ENCODE measurements around the gene FRMD3.

Gene FRMD3

DNA sequence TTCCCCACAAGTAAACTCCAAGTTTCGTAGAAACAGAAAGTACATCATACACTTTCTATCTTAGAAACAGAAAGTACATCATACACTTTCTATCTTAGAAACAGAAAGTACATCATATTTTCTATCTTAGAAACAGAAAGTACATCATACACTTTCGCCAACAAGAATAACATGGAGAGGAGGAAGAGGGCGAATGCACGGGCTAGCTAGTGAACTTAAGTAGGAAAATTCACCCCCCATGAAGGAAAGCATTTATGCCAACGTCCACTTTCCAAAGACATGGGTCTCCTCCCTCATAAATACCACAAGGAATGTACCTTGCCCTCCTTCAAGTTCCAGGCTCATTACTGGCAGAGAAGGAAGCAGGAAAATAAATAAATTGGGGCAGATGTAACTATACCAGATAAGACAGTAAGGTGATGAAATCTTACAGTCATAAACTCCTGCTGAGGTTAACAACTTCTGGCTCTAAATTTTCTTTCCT, 64.7 kb downstream of the FRMD3 start:
- no peak for DNase-seq (ENCODE audit: low read depth)

DNA sequence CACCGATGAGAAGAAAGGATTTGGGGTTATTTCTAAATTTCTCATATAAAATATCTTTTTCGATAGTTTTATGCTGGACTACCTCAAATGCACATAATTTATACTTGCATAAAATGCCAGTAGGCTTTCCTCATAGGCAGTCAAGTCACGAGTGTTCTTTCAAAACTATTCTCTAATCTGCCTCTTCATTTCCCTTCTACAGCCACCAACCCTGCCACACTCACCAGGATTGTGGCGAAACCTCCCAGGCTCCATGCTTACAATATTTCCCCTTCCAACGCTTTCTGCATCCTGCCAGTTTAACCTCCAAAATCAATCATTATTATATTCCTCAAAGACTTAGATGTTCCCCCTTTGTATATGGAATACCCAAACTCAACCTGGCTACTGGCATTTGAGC, 65.4 kb downstream of the FRMD3 start:
- no peak for DNase-seq (ENCODE audit: low read depth)

DNA sequence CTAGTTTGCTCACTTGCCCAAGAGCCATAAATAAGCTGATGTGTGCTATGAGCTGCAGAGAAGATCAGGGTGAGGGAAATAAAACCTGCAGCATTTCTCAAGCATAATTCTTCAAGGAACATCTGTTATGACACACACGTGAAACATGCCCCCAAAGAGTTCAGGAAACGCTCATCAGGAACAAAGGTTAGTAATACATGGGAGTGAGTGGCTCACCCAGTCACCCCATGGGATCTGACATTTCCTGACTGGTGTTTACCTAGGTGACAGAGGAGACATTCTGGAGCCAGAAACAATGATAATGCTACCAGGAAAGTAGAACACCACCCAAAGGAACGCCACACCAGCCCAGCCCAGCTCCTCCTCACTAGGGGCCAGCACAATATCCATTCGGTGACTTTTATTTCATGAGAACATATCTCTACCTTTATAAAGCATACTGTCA, 66.0 kb downstream of the FRMD3 start:
- no peak for DNase-seq (ENCODE audit: low read depth)

DNA sequence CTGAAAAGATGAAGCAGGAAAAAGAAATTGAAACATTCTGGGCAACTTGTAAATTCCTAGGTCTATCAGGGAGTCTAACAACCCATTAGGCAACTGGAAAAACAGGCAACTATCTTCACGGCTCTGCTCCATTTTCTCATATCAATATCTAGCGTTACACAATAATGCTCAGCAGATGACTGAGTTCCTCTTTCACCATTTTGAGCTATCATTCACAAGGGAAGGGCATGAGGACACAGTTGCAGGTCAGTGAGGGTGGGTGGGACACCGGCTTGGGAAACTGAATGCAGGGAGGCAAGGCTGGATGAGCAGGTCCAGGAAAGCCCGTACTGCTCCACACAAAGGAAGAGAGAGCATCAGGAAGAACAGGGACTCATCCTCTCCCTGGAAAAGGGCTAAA, 67.0 kb downstream of the FRMD3 start:
- no peak for DNase-seq (ENCODE audit: low read depth)

DNA sequence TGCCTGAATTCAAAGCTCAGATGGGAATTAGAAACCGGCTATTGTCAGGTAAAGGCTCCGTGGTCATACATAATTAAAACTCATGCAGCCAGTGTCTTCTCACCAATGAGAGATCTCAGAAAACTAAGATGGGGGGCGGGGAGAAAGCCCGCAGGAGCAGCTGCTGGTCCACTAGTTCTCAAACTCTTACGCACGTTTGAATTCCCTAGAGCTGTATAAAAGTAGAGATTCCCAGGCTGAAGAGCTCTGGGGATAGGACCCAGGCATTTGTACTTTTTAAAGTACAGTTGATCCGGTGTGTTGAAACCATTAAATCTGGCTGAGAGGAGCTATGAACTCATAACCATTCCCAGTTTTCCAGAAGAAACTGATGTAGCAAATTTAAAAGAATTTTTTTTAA, 68.5 kb downstream of the FRMD3 start:
- DNase-seq (ENCODE audit: low read depth): no peak

DNA sequence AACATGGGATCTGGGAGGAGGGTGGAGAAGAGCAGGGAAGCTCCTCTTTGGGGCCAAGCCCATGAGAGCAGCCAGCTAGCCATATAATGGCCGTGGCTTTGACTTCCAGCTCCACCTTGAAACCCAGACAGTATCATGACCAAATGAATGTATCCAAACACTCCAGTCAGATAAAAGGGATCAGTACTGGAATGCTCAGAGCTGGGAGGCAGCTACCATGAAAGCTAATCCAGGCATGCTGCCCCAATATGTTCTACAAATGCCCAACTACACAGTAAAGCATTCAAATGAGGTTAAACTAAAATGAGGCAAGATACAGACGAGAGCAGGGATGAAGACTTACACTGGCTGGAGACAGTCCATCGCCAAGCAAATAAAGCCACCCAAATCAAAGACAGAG, 69.4 kb downstream of the FRMD3 start:
- no peak for DNase-seq (ENCODE audit: low read depth)

DNA sequence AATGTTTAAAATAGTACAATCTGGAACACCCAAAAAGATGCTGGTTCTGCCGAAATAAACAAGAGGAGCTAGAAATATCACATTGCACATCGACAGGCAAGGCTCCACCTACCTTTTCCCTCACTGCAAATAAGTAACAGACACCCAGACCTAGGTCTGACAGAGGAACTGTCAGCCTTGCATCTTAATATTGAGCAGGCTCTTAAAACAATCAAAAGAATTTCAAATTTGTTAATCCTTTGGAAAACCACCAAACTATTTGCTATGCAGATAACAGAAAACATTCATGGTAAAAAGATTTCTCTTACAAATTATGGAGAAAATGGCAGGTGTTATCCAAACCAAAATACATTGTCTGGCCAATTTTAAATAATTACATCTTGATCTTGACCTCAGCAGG, 71.3 kb downstream of the FRMD3 start:
- no peak for DNase-seq (ENCODE audit: low read depth)

DNA sequence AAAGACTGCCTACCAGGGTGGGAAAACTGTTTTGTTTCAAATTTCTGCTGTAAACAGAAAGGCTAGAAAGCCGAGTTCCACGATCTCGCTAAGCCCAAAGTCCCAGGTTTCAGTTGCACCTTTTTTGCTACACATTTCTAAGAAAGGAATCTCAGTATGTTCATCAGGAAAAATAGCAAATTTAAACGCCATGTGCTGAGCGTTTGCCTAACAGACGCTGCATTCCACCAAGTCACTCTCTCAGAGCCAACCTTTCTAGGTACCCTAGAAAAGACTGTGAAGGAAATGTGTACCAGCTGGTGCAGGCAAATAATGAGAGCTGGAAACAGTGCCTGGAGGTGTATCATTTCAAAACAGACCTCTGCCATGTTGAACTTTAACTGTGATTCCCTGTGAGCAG, 71.8 kb downstream of the FRMD3 start:
- DNase-seq (ENCODE audit: low read depth): no peak

DNA sequence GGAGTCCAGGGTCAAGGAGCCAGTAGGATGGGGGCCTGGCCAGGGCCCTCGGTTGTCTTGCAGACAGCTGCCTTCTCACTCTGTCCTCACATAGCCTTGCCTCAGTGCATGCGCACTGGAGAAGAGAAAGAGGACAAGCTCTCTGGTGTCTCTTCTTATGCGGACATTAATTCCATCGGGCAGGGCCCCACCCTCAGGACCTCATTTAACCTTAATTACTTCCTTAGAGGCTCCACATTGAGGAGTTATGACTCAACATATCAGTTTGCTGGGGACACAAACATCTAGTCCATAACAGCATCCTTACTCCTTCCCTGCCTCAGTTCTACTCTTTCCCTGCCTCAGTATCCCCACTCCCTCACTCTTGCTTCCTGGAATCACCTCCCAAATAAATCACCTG, 78.4 kb downstream of the FRMD3 start:
- no peak for DNase-seq (ENCODE audit: low read depth)

DNA sequence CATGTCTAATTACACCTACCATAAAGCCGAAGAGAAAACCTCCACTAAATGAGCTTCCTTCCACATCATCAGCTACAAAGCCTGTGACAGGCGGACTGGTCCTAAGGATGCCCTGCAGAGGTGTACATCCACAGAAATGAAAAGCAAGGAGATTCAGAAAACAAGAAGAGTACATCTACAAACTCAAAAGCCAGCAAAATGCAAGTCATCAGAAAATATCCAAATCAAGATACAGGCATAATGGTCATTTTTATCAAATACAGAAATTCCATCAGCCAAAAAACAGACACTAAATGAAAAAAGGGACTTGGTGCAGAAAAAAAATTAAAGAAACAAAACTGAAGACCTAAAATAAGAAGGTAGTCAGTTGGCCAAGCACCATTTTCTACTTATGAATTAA, 79.7 kb downstream of the FRMD3 start:
- no peak for DNase-seq (ENCODE audit: low read depth)

DNA sequence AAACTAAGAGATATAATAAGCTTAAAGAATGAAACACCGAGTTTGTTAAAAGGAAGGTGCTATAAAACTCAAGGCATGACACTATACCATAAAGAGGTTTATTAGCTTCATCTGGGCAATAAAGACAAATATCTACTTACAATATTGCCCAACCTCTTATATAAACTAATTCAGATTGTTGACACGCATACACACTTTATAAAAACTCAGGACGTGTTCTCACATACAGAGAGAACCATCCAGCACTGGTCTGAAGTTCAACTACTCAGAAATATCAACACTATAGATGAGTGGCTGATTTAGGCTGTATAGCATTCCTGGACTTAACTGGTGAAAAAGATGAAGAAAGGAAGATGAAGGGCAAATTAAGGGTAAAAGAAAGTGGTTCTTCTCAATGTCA, 81.2 kb downstream of the FRMD3 start:
- no peak for DNase-seq (ENCODE audit: low read depth)

DNA sequence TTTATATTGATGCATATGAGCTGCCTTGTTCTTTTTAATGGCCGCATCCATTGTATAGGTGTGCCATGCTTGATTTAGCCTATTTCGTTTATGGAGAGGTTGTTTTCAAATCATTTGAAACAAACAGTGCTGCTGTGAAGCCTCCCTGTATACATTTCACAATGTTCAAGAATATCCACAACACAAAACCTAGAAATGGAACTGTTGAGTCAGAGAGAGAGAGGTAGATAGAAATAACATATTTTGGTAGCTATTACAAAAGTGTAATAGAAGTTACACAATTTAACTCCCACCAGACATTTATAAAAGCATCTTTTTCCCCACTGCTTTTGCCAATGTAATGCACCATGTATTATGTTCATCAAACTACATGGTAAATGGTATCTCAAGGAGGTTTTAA, 82.0 kb downstream of the FRMD3 start:
- DNase-seq (ENCODE audit: low read depth): no peak

DNA sequence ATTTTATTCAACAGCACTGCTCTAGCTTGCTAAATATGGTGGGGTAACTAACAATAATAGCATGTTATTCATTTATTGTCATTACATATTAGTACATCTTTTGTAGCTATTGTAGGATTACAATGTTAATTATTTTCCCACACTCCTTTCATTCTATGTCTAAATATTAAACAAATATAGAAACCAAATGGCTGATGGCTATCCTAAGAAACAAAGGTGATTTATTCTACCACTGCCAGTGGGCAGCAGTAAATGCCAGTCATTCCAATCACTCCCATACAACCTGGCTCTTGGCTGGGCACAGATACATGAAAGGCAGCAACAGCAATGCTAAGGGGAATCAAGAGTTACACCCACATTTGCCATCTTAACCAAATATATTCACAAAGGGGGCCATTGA, 84.1 kb downstream of the FRMD3 start:
- DNase-seq (ENCODE audit: low read depth): no peak

DNA sequence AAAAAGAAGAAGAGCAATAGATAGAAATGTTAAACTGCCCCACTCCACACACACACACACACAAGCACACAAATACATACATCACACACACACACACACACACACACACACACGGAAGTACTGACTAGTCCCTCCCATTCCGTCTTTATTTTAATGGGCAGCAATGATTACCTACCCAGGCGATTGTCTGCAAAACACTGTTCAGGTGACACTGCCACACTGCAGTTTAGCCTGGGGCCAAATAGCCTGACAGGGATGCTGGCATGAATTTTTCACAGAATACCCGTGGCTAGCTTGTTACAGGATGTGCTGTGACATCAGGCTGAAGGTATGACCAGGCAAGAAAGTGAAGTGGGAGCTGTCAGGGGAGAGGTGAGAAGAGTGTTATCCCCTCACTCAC, 86.9 kb downstream of the FRMD3 start:
- no peak for DNase-seq (ENCODE audit: low read depth)

DNA sequence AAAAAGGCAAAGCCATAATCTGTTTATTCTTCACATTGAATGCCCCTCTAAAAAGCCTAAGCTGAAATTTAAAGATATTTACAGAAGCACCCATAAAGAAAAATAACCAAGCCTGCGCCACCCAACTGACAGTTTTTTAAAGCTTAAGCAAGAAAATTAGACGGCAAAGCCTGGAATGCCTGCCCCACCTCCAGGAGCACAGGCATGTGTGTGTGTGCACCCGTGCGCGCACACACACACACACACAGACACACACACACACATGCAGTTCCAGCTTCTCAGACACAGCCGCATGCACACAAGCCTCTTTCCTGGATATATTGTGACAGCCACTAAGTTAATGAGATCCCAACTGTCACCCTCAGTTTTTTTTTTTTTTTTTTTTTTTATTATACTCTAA, 88.2 kb downstream of the FRMD3 start:
- DNase-seq (ENCODE audit: low read depth): no peak

DNA sequence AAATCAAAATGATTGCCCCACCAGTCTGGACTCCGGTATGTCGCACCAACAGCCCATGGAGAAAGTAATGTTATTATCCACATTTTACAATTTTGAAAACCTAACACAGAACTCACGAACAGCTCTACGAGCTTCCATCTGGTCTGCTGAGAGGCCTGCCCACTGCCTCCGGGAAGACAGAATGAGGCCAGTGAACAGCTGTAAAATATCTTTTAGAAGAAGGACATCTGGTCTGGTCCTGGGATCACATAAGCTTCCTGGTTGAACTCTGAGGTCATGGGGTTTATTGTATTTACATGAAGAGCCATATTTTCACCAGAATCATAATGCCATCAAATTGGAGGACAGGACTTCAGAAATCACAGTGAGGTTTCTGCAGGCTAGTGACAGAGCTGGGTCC, 89.0 kb downstream of the FRMD3 start:
- DNase-seq (ENCODE audit: low read depth): no peak

DNA sequence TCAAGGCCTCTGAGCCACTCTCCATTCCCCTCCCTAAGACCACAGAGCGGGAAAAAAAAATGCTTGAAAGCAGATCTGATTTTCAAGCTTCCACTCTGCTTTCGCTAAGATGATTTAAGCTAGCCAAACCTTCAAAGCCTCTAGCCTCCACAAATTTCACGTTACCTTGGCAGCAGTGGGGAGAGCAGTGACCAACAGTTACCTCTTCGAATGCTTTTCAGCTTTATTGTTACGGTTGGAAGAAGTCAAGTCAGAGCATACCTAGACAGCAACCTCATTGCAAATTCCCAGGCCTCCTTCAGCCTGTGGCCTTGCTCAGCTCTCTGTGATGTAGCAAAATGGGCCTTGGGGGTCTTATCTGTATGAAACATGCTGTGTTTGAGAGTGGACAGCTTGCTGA, 89.6 kb downstream of the FRMD3 start:
- DNase-seq (ENCODE audit: low read depth): no peak

DNA sequence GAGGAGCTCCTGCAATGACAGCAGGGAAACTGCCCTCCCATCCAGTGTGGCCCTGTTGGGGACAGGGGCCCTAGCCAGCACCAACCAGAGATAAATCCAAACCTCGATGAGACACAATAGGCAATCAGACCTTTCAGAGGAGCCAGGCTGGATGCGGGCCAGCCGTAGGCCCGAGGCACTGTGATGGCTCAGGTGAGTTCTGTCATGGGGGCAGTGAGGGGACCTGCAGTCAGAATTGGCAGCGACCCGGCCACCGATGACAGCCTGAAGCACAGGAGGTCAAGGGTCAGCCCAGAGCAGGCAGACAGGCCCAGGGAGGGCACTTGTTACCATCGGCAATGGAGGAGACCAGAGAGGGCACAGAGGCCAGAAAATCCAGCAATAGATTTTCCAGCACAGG, 90.8 kb downstream of the FRMD3 start:
- no peak for DNase-seq (ENCODE audit: low read depth)

DNA sequence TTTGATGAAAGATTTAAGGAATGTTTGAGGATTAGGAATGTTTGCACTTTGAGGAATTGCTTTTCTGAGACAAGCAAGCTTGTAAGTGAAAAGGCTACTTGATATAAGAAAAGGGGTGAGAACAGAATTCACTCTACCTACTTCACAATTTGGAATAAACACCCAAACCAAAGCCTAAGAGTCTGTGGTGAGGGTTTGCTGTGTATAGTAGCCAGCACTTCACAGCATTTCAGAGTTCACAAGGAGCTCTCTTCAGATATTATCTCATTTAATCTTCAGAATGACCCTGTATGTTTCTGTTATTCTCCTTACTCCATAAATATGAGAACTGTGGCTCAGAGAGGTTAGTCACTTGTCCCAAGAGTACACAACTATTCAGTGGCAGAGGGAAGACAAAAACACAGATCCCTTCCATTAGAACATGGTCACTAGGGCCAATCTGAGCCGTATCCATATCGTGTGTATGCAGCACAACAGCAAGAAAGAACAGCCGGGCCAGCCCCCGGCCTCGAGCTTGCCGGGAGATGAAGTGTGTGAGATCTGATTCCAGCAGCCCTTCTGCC, 92.4 kb downstream of the FRMD3 start:
- no peak for DNase-seq (ENCODE audit: low read depth)

DNA sequence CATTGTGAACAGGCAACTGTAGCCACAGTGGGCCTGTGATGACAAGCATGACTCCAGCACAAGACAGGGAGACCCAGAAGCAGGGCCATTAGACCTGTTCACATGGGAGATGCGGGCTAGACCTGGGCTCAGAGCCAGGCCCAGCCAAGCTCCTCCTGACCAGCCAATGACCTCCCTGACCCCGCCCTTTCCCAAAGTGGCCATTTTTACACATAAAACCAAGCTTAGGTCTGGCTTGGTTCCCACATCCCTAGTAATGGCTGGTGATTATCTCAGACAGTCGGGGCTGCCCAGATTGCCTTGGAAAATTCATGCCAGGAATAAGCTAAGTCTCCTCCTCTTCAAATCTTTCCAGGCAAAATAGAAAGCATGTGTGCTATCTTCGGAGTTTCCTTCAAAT, 94.1 kb downstream of the FRMD3 start:
- no peak for DNase-seq (ENCODE audit: low read depth)

DNA sequence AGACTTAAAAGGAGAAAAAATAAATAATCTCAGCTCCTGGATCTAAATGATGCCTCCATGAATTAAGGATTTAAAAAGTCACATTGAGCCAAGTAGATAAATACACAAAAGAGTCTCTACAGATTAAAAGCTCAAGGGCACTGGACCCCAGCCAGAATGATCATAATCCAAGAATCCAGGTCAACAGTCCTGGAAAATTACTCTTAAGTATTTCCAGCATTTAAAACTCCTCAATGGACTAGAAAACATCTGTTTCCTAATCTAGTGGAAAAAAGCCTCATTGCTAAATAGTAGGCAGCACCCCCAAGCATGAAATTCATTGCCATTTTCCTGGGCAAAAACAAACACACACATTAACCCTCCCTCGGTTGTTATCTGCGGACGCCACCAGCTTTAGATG, 96.8 kb downstream of the FRMD3 start:
- DNase-seq (ENCODE audit: low read depth): no peak

DNA sequence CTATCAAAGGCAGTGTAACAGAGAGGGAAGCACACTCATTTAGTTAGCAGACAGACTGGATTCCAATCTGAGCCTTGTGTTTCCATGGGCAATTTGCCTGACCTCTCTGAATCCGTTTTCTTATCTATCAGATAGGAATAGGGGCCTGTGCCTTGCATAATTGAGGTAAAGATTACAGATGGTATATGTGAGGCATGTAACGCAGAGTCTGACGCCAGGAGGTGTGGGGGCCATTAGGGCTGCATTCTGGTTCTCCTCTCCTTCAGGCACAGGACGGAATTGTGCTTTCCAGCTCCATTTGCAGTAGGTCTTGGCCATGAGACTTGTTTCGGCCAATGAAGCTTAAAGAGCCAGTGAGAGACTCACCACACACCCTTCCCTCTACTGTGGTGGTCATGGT, 97.6 kb downstream of the FRMD3 start:
- no peak for DNase-seq (ENCODE audit: low read depth)

DNA sequence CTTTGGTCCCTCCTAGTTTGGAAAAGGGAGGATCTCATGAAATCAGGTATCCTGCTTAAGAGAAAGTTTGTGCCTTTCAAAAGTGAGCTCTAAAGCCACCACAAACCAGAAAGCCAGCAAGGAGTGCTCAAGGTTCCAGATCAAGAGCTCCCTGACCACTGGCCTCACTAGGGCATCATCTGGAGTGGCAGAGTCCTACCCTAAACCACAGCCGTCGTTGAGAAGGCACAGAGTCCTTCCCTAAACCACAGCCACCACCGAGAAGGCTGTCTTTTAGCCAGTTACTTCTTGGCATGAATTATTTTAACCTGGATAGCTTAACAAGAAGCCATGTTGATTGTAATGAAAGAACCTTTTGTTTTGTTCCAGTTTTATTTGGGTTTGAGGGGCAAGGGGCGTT, 102.9 kb downstream of the FRMD3 start:
- DNase-seq (ENCODE audit: low read depth): no peak

DNA sequence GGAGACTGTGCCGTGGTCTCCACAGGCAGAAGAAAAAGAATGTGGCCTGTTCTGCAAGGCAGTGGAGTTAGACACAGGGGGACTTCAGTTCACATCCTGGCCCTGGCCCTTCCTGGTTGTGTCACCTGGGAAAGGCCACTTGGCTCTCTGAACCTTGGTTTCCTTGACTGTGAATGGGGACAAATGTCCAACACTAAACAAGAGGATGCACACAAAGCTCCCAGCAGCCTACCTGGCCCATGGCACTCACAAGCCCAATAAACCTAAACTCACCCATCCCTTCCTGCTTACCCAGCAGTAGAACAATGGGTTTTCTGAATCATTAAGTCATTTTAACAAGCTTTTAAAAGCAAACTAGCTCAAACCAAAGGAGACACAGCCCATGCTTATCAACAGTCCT, 103.9 kb downstream of the FRMD3 start:
- DNase-seq (ENCODE audit: low read depth): no peak

DNA sequence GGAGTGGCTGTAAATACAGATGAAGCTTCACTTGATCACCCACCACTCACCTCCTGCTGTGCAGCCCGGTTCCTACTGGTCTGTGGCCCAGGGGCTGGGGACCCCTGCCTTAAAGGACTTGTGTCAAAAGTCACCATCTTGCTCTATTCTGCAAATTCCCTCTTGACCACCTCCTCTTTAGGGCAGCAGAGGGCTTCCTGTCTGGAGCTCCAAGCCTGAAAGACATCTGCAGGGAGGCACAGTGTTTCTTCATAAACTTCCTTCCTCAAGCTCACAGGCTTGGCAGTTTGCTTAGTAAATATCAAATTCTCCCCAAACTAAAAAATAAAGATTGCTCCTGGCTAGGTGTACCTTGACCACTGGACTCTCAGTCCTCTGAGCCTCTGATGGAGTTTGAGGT, 104.4 kb downstream of the FRMD3 start:
- no peak for DNase-seq (ENCODE audit: low read depth)
